HEK293 (cell line): ENCODE results near the gene UNK.

Experiments used
- KLF16 ChIP-seq: fragments of 450-650 bp; formaldehyde crosslinking; IDR thresholded peaks from 2 replicates; pipeline ENCODE4 v1.5.1; 2017; ENCODE audit warnings: missing biosample characterization, missing genetic modification characterization
- KLF9 ChIP-seq: fragments of 450-650 bp; formaldehyde crosslinking; IDR thresholded peaks from 2 replicates; pipeline ENCODE4 v1.5.1; 2016; ENCODE audit warnings: missing biosample characterization, missing genetic modification characterization, low read depth
- TCF7L2 ChIP-seq: IDR thresholded peaks from 2 replicates; pipeline ENCODE4 v1.6.1; 2011; ENCODE audit warnings: low read depth, mild to moderate bottlenecking, inconsistent platforms, low read length, moderate library complexity, borderline replicate concordance
- ZNF19 ChIP-seq: fragments of 450-650 bp; formaldehyde crosslinking; IDR thresholded peaks from 2 replicates; pipeline ENCODE4; 2016; ENCODE audit warnings: missing biosample characterization, missing genetic modification characterization, low read depth
- ZNF549 ChIP-seq: fragments of 450-650 bp; IDR thresholded peaks from 2 replicates; pipeline ENCODE4 v1.5.1; 2018; ENCODE audit warnings: missing biosample characterization, missing genetic modification characterization, mild to moderate bottlenecking, inconsistent platforms, moderate library complexity
- TF ChIP-seq, protein P1 (sequence below): fragments of 450-650 bp; formaldehyde crosslinking; IDR thresholded peaks from 2 replicates; pipeline ENCODE4 v1.5.1; 2016; ENCODE audit warnings: missing biosample characterization, missing genetic modification characterization

GRCh38 chr17:75748706-75749105 lies 35.9 kb upstream of the UNK start:
- TF ChIP-seq, protein P1, sequence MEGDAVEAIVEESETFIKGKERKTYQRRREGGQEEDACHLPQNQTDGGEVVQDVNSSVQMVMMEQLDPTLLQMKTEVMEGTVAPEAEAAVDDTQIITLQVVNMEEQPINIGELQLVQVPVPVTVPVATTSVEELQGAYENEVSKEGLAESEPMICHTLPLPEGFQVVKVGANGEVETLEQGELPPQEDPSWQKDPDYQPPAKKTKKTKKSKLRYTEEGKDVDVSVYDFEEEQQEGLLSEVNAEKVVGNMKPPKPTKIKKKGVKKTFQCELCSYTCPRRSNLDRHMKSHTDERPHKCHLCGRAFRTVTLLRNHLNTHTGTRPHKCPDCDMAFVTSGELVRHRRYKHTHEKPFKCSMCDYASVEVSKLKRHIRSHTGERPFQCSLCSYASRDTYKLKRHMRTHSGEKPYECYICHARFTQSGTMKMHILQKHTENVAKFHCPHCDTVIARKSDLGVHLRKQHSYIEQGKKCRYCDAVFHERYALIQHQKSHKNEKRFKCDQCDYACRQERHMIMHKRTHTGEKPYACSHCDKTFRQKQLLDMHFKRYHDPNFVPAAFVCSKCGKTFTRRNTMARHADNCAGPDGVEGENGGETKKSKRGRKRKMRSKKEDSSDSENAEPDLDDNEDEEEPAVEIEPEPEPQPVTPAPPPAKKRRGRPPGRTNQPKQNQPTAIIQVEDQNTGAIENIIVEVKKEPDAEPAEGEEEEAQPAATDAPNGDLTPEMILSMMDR (tag by site-specific recombination): no peak
- TF ChIP-seq ZNF549 (no peak), KLF16 (no peak), TCF7L2 (no peak), ZNF19 (tag by site-specific recombination) (no peak), KLF9 (no peak)
